Measurements from ENCODE around the gene STPG4.

The STPG4 gene

DNA sequence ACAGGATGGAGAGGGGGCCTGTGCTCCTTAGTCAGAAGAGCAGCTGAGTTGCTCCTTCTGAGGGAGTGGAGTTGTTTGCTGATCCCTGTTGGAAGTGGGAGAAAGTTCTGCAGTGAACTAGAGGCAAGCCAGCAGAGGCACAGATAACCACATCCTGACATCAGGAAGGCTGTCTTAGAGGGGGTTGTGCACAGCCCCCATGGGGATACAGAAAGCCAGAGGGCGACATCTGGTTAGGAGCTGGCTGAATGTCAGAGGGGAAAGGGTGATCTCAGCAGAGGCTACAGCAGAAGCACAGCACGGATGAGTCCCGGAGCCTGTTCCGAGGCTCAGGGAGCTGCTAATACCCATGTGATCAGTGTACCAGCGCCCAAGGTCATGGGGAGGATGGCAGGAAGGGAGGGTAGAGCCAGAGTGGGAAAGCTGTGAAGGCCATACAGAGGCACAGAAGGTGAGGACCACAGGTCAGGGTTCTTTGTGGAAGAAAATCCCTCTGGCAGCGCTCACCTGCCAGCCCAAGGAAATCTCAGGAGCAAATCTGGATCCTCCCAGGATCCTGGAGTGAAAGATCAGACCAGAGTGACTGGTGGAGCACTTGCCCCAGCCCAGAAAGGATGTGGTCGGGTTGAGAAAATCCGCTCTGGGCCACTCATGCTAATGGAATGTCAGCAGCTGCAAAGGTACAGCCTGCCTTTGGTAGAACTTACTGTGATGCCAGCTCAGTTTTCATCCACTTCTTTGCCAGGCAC is 111.8 kb downstream of the STPG4 start:
- H3K4me1 ChIP-seq, result peaks cover 59% of the 10 kb centered on the region
- H3K27me3 ChIP-seq, result no peaks in the 10 kb centered on the region
- no peaks in the 10 kb centered on the region for H3K36me3 ChIP-seq
- TF ChIP-seq CTCF (IDR thresholded peaks at IDR 0.05; ENCODE audit: low read depth, low read length), result 0 out of 2 replicates have a peak, but pooled peaks have one; percentile 12
- no peaks in the 10 kb centered on the region for H3K9me3 ChIP-seq
- peak; percentile 92 for DNase-seq
- peak overlapping the region; percentile 31 for H3K4me3 ChIP-seq (ENCODE audit: low read depth, low read length)

DNA sequence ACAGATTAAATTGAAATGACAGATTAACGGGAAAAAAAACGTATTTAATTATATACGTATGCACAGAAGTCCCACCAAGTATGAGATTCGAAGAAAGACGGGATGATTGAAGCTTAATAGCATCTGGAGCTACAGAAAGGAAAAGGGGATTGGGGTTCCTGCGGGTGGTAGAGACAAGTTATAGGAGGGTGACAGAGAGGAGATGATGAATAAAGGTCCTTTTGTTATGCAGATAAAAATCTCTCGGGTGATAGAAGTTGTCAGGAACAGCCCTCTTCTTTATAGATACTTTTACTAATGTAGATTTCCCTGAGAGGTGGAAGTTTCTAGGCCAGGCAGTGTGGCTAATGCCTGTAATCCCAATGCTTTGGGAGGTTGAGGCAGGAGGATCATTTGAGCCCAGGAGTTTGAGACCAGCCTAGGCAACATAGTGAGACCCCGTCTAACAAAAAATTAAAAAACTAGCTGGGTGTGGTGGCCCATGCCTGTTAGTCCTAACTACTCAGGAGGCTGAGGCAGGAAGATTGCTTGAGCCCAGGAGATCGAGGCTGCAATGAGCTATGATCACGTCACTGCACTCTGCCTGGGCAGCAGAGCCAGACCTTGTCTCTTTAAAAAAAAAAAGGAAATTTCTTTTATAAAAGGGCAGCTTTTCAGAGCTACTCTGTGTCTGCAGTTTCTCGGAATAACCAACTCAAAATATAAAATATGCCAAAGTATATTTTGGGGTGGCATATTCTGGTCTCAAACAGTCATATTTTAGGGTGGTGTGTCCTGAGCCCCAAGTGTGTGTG is 113.0 kb downstream of the STPG4 start:
- Histone ChIP-seq H3K9me3 (no peaks in the 10 kb centered on the region), H3K4me1 (peaks cover 59% of the 10 kb centered on the region), H3K27me3 (no peaks in the 10 kb centered on the region), H3K4me3 (ENCODE audit: low read depth, low read length) (no peak overlapping the region; the same call in 1 of the 2 replicates), H3K36me3 (no peaks in the 10 kb centered on the region)
- DNase-seq, result no peak
- TF ChIP-seq CTCF (IDR thresholded peaks at IDR 0.05; ENCODE audit: low read depth, low read length), result no peak

GRCh38 chr2:47041063-47041462 is 114.0 kb downstream of the STPG4 start:
- H3K9me3 ChIP-seq, result no peaks in the 10 kb centered on the region
- no peak for TF ChIP-seq CTCF (IDR thresholded peaks at IDR 0.05; ENCODE audit: low read depth, low read length)
- peak; percentile 89 for DNase-seq
- H3K4me3 ChIP-seq (ENCODE audit: low read depth, low read length), result no peak overlapping the region
- H3K27me3 ChIP-seq, result no peaks in the 10 kb centered on the region
- H3K4me1 ChIP-seq, result peaks cover 65% of the 10 kb centered on the region
- no peaks in the 10 kb centered on the region for H3K36me3 ChIP-seq

DNA sequence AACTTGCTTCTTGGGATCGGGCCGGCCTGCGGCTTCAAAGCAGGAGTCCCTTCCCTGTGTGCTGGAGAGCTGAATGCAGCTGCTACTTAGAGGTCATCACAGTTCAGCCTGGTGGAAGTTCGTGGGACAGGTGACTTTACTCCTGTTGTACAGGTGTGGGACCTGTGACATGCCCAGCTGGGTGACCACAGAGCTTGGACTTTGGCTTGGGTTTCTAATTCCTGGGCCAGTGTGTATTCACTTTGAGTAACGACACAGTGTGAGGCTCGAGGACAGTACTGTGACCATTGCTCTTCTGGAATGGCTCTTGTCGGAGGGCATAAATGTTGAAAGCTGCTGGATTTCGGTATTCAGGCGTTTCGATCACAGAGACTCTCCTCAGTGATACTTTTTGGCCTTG is 114.5 kb downstream of the STPG4 start:
- DNase-seq, result no peak
- H3K4me3 ChIP-seq (ENCODE audit: low read depth, low read length), result no peak overlapping the region

DNA sequence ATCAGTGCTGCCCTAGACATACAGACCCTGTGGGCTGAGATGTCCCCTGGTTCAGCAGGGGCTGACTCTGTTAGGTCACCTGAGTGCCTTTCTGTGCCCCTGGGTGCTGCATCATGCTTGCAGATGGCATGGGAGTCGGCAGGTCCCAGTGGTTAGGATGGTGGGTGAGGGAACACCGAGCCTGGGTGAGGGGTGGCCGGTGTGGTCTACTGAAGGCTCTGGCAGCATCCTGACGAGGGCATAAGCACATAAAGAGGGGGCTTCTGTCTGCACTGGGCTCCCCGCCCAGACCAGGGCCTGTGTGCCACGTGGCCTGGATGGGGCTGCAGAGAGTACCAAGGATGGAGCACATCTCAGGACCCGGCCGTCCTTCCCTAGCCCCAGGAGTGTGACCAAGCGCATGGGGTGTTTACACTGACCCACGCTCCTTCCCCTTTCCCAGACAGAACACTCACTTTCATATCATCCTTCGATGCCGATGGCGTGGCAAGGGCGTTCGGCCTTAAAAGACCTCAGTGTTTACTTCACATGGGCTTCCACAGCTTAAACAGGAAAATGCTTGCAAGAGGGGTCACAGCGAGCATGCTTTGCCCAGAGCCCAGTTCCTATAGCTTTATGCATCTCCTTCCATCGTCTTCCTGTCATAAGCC is 115.1 kb downstream of the STPG4 start:
- Histone ChIP-seq H3K4me3 (ENCODE audit: low read depth, low read length) (no peak overlapping the region), H3K27me3 (no peaks in the 10 kb centered on the region), H3K36me3 (no peaks in the 10 kb centered on the region), H3K9me3 (no peaks in the 10 kb centered on the region), H3K4me1 (peaks cover 73% of the 10 kb centered on the region)
- DNase-seq, result no peak
- TF ChIP-seq CTCF (IDR thresholded peaks at IDR 0.05; ENCODE audit: low read depth, low read length), result no peak

More for the DNA sequence above, 114.5 kb downstream of the STPG4 start:
- Histone ChIP-seq H3K9me3 (no peaks in the 10 kb centered on the region), H3K4me1 (peaks cover 67% of the 10 kb centered on the region), H3K27me3 (no peaks in the 10 kb centered on the region), H3K36me3 (no peaks in the 10 kb centered on the region)
- TF ChIP-seq CTCF (IDR thresholded peaks at IDR 0.05; ENCODE audit: low read depth, low read length), result no peak

Data from BE2C (cell line).